Gastroesophageal sphincter (tissue), 4 donors: Measurements from ENCODE around the gene TNKS1BP1. TPM values are rescaled to one million over a fixed set of nuclear protein-coding genes. Genes with fewer than 3 reads are reported as not detected.

Experiments used
- ATAC-seq: fragments of 150-250 bp; one replicate; pipeline ENCODE4 v1.9.1; 2016; ENCODE audit warnings: mild to moderate bottlenecking, moderate library complexity
- H3K27ac ChIP-seq, 4 donors: fragments of 200-600 bp; sonication (generic) in 3 of 4; 1 replicate in 3 of 4; 2 replicates in 1 of 4; pipeline ENCODE4 v1.5.1; 2016 to 2019
- H3K27me3 ChIP-seq: fragments of 200-600 bp; sonication (generic); one replicate; pipeline ENCODE4 v1.5.1; 2019
- H3K36me3 ChIP-seq, 2 donors: fragments of 200-600 bp; sonication (generic); one replicate each; pipeline ENCODE4 v1.5.1; 2019; ENCODE audit warnings: control low read depth in 1 of 2
- H3K4me1 ChIP-seq, 3 donors: fragments of 200-600 bp; sonication (generic); 1 replicate in 2 of 3; 2 replicates in 1 of 3; pipeline ENCODE4 v1.5.1; 2016 to 2019; ENCODE audit warnings: control low read depth in 2 of 3
- H3K4me3 ChIP-seq, 2 donors: fragments of 200-600 bp; sonication (generic); one replicate each; pipeline ENCODE4 v1.5.1; 2019; ENCODE audit warnings: mild to moderate bottlenecking in 1 of 2, moderate library complexity in 1 of 2
- H3K9me3 ChIP-seq, 3 donors: fragments of 200-600 bp; sonication (generic); one replicate each; pipeline ENCODE4 v1.5.1; 2017 to 2019; ENCODE audit warnings: control low read depth in 2 of 3
- CTCF ChIP-seq, 4 experiments: fragments of 200-600 bp in 2 of 4; fragments of 450-650 bp in 2 of 4; sonication (generic) in 1 of 4; IDR thresholded peaks; one replicate each; pipeline ENCODE4 v1.5.1; 2017 to 2019; ENCODE audit warnings: antibody characterized with exemption in 4 of 4, mild to moderate bottlenecking in 2 of 4, moderate library complexity in 2 of 4
- EP300 ChIP-seq: sonication (generic); formaldehyde crosslinking; IDR thresholded peaks from one replicate; pipeline ENCODE4 v1.6.1; 2017; ENCODE audit warnings: antibody characterized with exemption, mild to moderate bottlenecking
- POLR2A ChIP-seq, 2 donors: fragments of 450-650 bp; IDR thresholded peaks; one replicate each; pipeline ENCODE4 v1.6.1; 2017; ENCODE audit warnings: antibody characterized with exemption in 2 of 2, mild to moderate bottlenecking in 2 of 2, moderate library complexity in 1 of 2
- POLR2AphosphoS5 ChIP-seq: sonication (generic); formaldehyde crosslinking; IDR thresholded peaks from one replicate; pipeline ENCODE4 v1.6.1; 2017; ENCODE audit warnings: antibody characterized with exemption
- WGBS, 2 donors: methylation state at CpG; one replicate each; pipeline ENCODE4 v1.1.5; 2018; ENCODE audit warnings: low coverage in 1 of 2; 5-methylcytosine and 5-hydroxymethylcytosine counted together
- total RNA-seq, 4 donors: library from RNA; depleted of rRNA; stranded (reverse); fragments of >200 nt; gene quantifications; one replicate each; pipeline ENCODE4 v1.1.0, GENCODE V29; 2016

Gene TNKS1BP1
- total RNA-seq, 4 donors from 2014 or later: 95.6 to 130 (median 108) TPM

- no peak overlapping the region for H3K4me3 ChIP-seq
- H3K27ac ChIP-seq: no peak overlapping the region
- H3K9me3 ChIP-seq: peaks cover 0 to 3% (median 0%) of the 10 kb centered on the region in 3 donors
- 22 to 41% methylated on average over 4 to 5 of the region's 5 CpGs for WGBS, 2 donors
- no peaks in the 10 kb centered on the region for H3K27me3 ChIP-seq
- ATAC-seq: no peak
- no peak for TF ChIP-seq CTCF (IDR thresholded peaks at IDR 0.05)
- TF ChIP-seq POLR2A (IDR thresholded peaks at IDR 0.05): no peak
- no peak for TF ChIP-seq EP300
- no peak for TF ChIP-seq POLR2AphosphoS5
- H3K36me3 ChIP-seq: no peaks in the 10 kb centered on the region
- peaks cover 0 to 18% (median 0%) of the 10 kb centered on the region in 3 donors for H3K4me1 ChIP-seq
These were observed 73.2 kb downstream of the TNKS1BP1 start for GRCh38 chr11:57251491-57252104.

GRCh38 chr11:57251037-57251436, 73.7 kb downstream of the TNKS1BP1 start:
- no peaks in the 10 kb centered on the region for H3K9me3 ChIP-seq
- H3K27ac ChIP-seq: no peak overlapping the region
- ATAC-seq: no peak
- WGBS, 2 donors: 64 to 100% methylated on average over 1 to 2 of the region's 2 CpGs
- peaks cover 0 to 18% (median 0%) of the 10 kb centered on the region in 3 donors for H3K4me1 ChIP-seq
- H3K4me3 ChIP-seq: no peak overlapping the region
- H3K27me3 ChIP-seq: no peaks in the 10 kb centered on the region
- TF ChIP-seq EP300 (no peak), POLR2AphosphoS5 (no peak), POLR2A (IDR thresholded peaks at IDR 0.05) (no peak), CTCF (IDR thresholded peaks at IDR 0.05) (no peak)
- no peaks in the 10 kb centered on the region for H3K36me3 ChIP-seq

Other genes starting within 250 kb of the TNKS1BP1 start
- gene LRRC55, start 143.0 kb downstream of the TNKS1BP1 start, total RNA-seq: under 1 TPM in 2 of 4 donors, not detected in 2; 0.12 to 0.13 TPM
- 1 to 10 TPM; 2.2 to 3.7 (median 2.4) TPM for gene APLNR, start 87.7 kb downstream of the TNKS1BP1 start, total RNA-seq
- 100 to 1,000 TPM in 1 of 4 donors, 10 to 100 TPM in 3; 66.0 to 101 (median 79.8) TPM for gene SSRP1, start 10.9 kb upstream of the TNKS1BP1 start, total RNA-seq
- gene P2RX3, start 13.4 kb upstream of the TNKS1BP1 start, total RNA-seq: under 1 TPM in 1 of 4 donors, not detected in 3; 0.69 TPM
- not detected for gene PRG3, start 56.2 kb upstream of the TNKS1BP1 start, total RNA-seq
- not detected for gene PRG2, start 65.7 kb upstream of the TNKS1BP1 start, total RNA-seq
- gene SLC43A3, start 102.2 kb upstream of the TNKS1BP1 start, total RNA-seq: 10 to 100 TPM; 40.9 to 75.9 (median 60.0) TPM
- 1 to 10 TPM in 1 of 4 donors, under 1 TPM in 2, not detected in 1; 0.12 to 2.3 (median 0.27) TPM for gene RTN4RL2, start 135.6 kb upstream of the TNKS1BP1 start, total RNA-seq
- gene SLC43A1, start 190.8 kb upstream of the TNKS1BP1 start, total RNA-seq: 10 to 100 TPM; 14.8 to 36.6 (median 19.7) TPM
- gene TIMM10, start 205.8 kb upstream of the TNKS1BP1 start, total RNA-seq: 10 to 100 TPM; 23.5 to 29.0 (median 27.9) TPM
- gene SMTNL1, start 212.6 kb upstream of the TNKS1BP1 start, total RNA-seq: not detected
- gene UBE2L6, start 242.7 kb upstream of the TNKS1BP1 start, total RNA-seq: 10 to 100 TPM; 15.3 to 34.6 (median 28.3) TPM